A549 (cell line): Measurements from ENCODE around the gene IRF5. TPM values are rescaled to one million over a fixed set of nuclear protein-coding genes. Genes with fewer than 3 reads are reported as not detected.

Experiments used
- ATAC-seq, 2 experiments: fragments of 200-7000 bp in 1 of 2; fragments of >200 bp in 1 of 2; cut with Nextera tagmentation in 1 of 2; cut with Tn5 transposase in 1 of 2; 3 replicates each; pipeline versions ENCODE4 v1.8.0 to v1.9.1; 2018 to 2020; ENCODE audit warnings: mild to moderate bottlenecking in 1 of 2, moderate library complexity in 1 of 2
- CTCF ChIA-PET: fragments of 300-600 bp; sonication (Branson Sonifier 250); formaldehyde crosslinking; extraction: SDS; loops from one replicate; lab custom pipeline; 2021; ENCODE audit warnings: antibody characterized with exemption, inconsistent platforms; lab: Yijun Ruan, JAX
- POLR2A ChIA-PET: fragments of 350-600 bp; formaldehyde crosslinking; extraction: SDS; loops from one replicate; lab custom pipeline; 2021; ENCODE audit warnings: antibody characterized with exemption, inconsistent platforms; lab: Yijun Ruan, JAX
- DNase-seq, 2 experiments: peaks; one replicate each; pipeline versions ENCODE4 v3.0.0 to v3.0.0-alpha.2; 2011 to 2016; ENCODE audit warnings: low read depth in 1 of 2, low spot score in 1 of 2
- FAIRE-seq: peaks from 2 replicates; lab custom pipeline; 2011; peaks lifted over from hg19 to GRCh38; lab: Jason Lieb, UNC
- H3K27ac ChIP-seq, 2 experiments: fragments of >200 bp; sonication (Bioruptor Twin); formaldehyde crosslinking; 3 replicates each; pipeline ENCODE4 v1.5.1; 2016 to 2017
- H3K4me1 ChIP-seq: fragments of >200 bp; sonication (Bioruptor Twin); formaldehyde crosslinking; 3 replicates; pipeline ENCODE4 v1.6.1; 2016
- H3K4me2 ChIP-seq: fragments of >200 bp; sonication (Bioruptor Twin); formaldehyde crosslinking; 3 replicates; pipeline ENCODE4 v1.6.1; 2016
- H3K4me3 ChIP-seq: fragments of >200 bp; sonication (Bioruptor Twin); formaldehyde crosslinking; 3 replicates; pipeline ENCODE4 v1.5.1; 2016
- H3K9me3 ChIP-seq: fragments of >200 bp; sonication (Bioruptor Twin); formaldehyde crosslinking; 3 replicates; pipeline ENCODE4 v1.6.1; 2016
- ATOH8 ChIP-seq: fragments of 250-450 bp; sonication (Bioruptor Pico); IDR thresholded peaks from 2 replicates; pipeline ENCODE4 v1.5.0; 2020; ENCODE audit warnings: low read depth, mild to moderate bottlenecking, moderate library complexity
- BHLHE40 ChIP-seq: IDR thresholded peaks from 2 replicates; pipeline ENCODE4 v1.6.1; 2012; ENCODE audit warnings: low read depth, low read length, inconsistent platforms
- CEBPB ChIP-seq, 2 experiments: fragments of >200 bp in 1 of 2; sonication (Bioruptor Twin) in 1 of 2; formaldehyde crosslinking in 1 of 2; IDR thresholded peaks; 2 replicates each; pipeline ENCODE4 v1.6.1; 2012 to 2016
- CTCF ChIP-seq: fragments of >200 bp; sonication (Bioruptor Twin); formaldehyde crosslinking; IDR thresholded peaks from 3 replicates; pipeline ENCODE4 v1.5.1; 2016
- EHMT2 ChIP-seq: fragments of 200-600 bp; sonication (generic); IDR thresholded peaks from 2 replicates; pipeline ENCODE4 v1.6.1; 2016; ENCODE audit warnings: antibody characterized with exemption, low read depth, mild to moderate bottlenecking, moderate library complexity
- FOXS1 ChIP-seq: fragments of 250-450 bp; sonication (Bioruptor Pico); IDR thresholded peaks from 2 replicates; pipeline ENCODE4 v1.5.0; 2020; ENCODE audit warnings: mild to moderate bottlenecking, moderate library complexity
- HES2 ChIP-seq: fragments of >200 bp; sonication (Bioruptor Twin); formaldehyde crosslinking; IDR thresholded peaks from 2 replicates; pipeline ENCODE4 v1.6.1; 2016
- HEYL ChIP-seq: fragments of 250-450 bp; sonication (Bioruptor Pico); IDR thresholded peaks from 2 replicates; pipeline ENCODE4 v1.8.0; 2021; ENCODE audit warnings: mild to moderate bottlenecking, moderate library complexity
- JUNB ChIP-seq: fragments of >200 bp; sonication (Bioruptor Twin); formaldehyde crosslinking; IDR thresholded peaks from 2 replicates; pipeline ENCODE4 v1.6.1; 2016
- KDM5A ChIP-seq: fragments of 200-600 bp; sonication (generic); IDR thresholded peaks from 2 replicates; pipeline ENCODE4 v1.6.1; 2016; ENCODE audit warnings: antibody characterized with exemption, mild to moderate bottlenecking
- MAZ ChIP-seq: fragments of 150-350 bp; IDR thresholded peaks from 2 replicates; pipeline ENCODE4 v1.6.1; 2014; ENCODE audit warnings: antibody characterized with exemption, low read depth, low read length, borderline replicate concordance
- MYC ChIP-seq: IDR thresholded peaks from 2 replicates; pipeline ENCODE4 v1.6.1; 2012; ENCODE audit warnings: mild to moderate bottlenecking, inconsistent platforms, low read length, improper control_type of control experiment, borderline replicate concordance
- NPAS2 ChIP-seq: fragments of 250-450 bp; sonication (Bioruptor Pico); IDR thresholded peaks from 2 replicates; pipeline ENCODE4 v1.8.0; 2022; ENCODE audit warnings: mild to moderate bottlenecking, moderate library complexity, borderline replicate concordance
- NR3C1 ChIP-seq: fragments of >200 bp; sonication (Bioruptor Twin); formaldehyde crosslinking; IDR thresholded peaks from 3 replicates; pipeline ENCODE4 v1.6.1; 2017
- POLR2AphosphoS2 ChIP-seq: conservative IDR thresholded peaks from 2 replicates; pipeline ENCODE4 v1.6.1; 2012; ENCODE audit warnings: low read length, improper control_type of control experiment, inconsistent platforms
- RARB ChIP-seq: fragments of 250-450 bp; sonication (Bioruptor Pico); IDR thresholded peaks from 2 replicates; pipeline ENCODE4 v1.8.0; 2021; ENCODE audit warnings: mild to moderate bottlenecking, moderate library complexity
- RCOR1 ChIP-seq: fragments of 150-350 bp; IDR thresholded peaks from 2 replicates; pipeline ENCODE4 v1.6.1; 2014; ENCODE audit warnings: antibody characterized with exemption, low read length, low read depth
- SMC3 ChIP-seq: fragments of >200 bp; sonication (Bioruptor Twin); formaldehyde crosslinking; IDR thresholded peaks from 3 replicates; pipeline ENCODE4 v1.6.1; 2018; ENCODE audit warnings: inconsistent platforms
- TFCP2L1 ChIP-seq: fragments of 250-450 bp; sonication (Bioruptor Pico); IDR thresholded peaks from 2 replicates; pipeline ENCODE4 v1.5.0; 2021; ENCODE audit warnings: mild to moderate bottlenecking
- TP53 ChIP-seq: fragments of 250-450 bp; sonication (Bioruptor Pico); IDR thresholded peaks from 2 replicates; pipeline ENCODE4 v1.5.0; 2021; ENCODE audit warnings: mild to moderate bottlenecking, moderate library complexity
- ZC3H11A ChIP-seq: fragments of 450-650 bp; IDR thresholded peaks from 2 replicates; pipeline ENCODE4 v1.6.1; 2014; ENCODE audit warnings: antibody characterized with exemption, mild to moderate bottlenecking
- ZFP36 ChIP-seq: fragments of 450-650 bp; IDR thresholded peaks from 2 replicates; pipeline ENCODE4 v1.6.1; 2014; ENCODE audit warnings: borderline replicate concordance; ENCODE audit not compliant: partially characterized antibody
- ZSCAN20 ChIP-seq: fragments of 250-450 bp; sonication (Bioruptor Pico); IDR thresholded peaks from 2 replicates; pipeline ENCODE4 v1.8.0; 2022; ENCODE audit warnings: mild to moderate bottlenecking, moderate library complexity
- WGBS: methylation state at CpG from one replicate; pipeline ENCODE4 v1.1.6; 2017; ENCODE audit errors: missing lambda C conversion rate; 5-methylcytosine and 5-hydroxymethylcytosine counted together
- polyA plus RNA-seq, 4 experiments: library from polyadenylated mRNA; depleted of rRNA in 3 of 4; stranded (reverse); fragments of >200 nt; fragmentation: RNase III in 1 of 4; extraction: RNeasy Plus Mini Kit Qiagen cat#74134 plus additional on column Dnase treatment in 1 of 4; gene quantifications; 2 replicates in 3 of 4; 3 replicates in 1 of 4; pipeline ENCODE4 v1.2.3, GENCODE V29; 2011 to 2017

IRF5 gene
- polyA plus RNA-seq, 2 of the 4 experiments (the other 2 are of a cell fraction), result 5.5 to 8.7 TPM

- Histone ChIP-seq H3K27ac (no peak overlapping the region), H3K4me3 (no peak overlapping the region), H3K4me1 (peaks cover 12% of the 10 kb centered on the region), H3K9me3 (no peaks in the 10 kb centered on the region), H3K4me2 (no peak overlapping the region; the same call in 2 of the 3 replicates)
- TF ChIP-seq RARB (CRISPR knock-in tag), result no peak
- no peak for TF ChIP-seq POLR2AphosphoS2
- no peak for TF ChIP-seq SMC3
- no peak for TF ChIP-seq BHLHE40
- no peak for TF ChIP-seq RCOR1
- no peak for TF ChIP-seq NPAS2
- DNase-seq (no peak), FAIRE-seq (no peak), ATAC-seq (no peak)
- ChIA-PET CTCF (interaction anchor here (0.6 to 1.6 kb wide), 4 partner anchors 27 to 155 kb away, joined by 3 to 5 read pairs (median 4); no protein-coding TSS in a partner anchor), POLR2A (no interaction called here)
- 97% methylated on average over 4 of the region's 4 CpGs for WGBS
Observed at GRCh38 chr7:128936798-128937197, 929 bp upstream of the IRF5 start.

- POLR2A ChIA-PET, result interaction anchor here (0.6 to 0.9 kb wide), 2 partner anchors 10 to 23 kb away, joined by 3 read pairs; no protein-coding TSS in a partner anchor
Observed at GRCh38 chr7:128937271-128937646, 468 bp upstream of the IRF5 start.

GRCh38 chr7:128938544-128939074 is 882 bp downstream of the IRF5 start:
- ATAC-seq (peak in 1 of 2 experiments; percentile 20; a peak in 3 of 6 replicates), FAIRE-seq (no peak), DNase-seq (no peak)
- TF ChIP-seq FOXS1 (CRISPR knock-in tag) (no peak), MAZ (no peak), NR3C1 (no peak), ATOH8 (CRISPR knock-in tag) (no peak), JUNB (no peak), HES2 (no peak), KDM5A (no peak), CTCF (no peak), TFCP2L1 (CRISPR knock-in tag) (no peak), MYC (no peak), ZC3H11A (no peak), ZFP36 (no peak), TP53 (no peak), HEYL (CRISPR knock-in tag) (no peak)
- Histone ChIP-seq H3K4me1 (peaks cover 12% of the 10 kb centered on the region), H3K4me2 (peak overlapping the region; percentile 93), H3K9me3 (no peaks in the 10 kb centered on the region), H3K4me3 (peak overlapping the region; percentile 80), H3K27ac (peak overlapping the region; percentile 79 to 88)
- WGBS, result 14% methylated on average over 23 of the region's 30 CpGs
- ChIA-PET POLR2A (interaction anchor here (0.9 kb wide), 1 partner anchor 404 kb away, joined by 3 read pairs; no protein-coding TSS in a partner anchor), CTCF (interaction anchor here (0.7 to 1.2 kb wide), 3 partner anchors 11 to 225 kb away, joined by 3 read pairs; no protein-coding TSS in a partner anchor)

More at GRCh38 chr7:128937271-128937646, 468 bp upstream of the IRF5 start:
- H3K9me3 ChIP-seq, result no peaks in the 10 kb centered on the region
- TF ChIP-seq ZSCAN20 (CRISPR knock-in tag), result no peak
- TF ChIP-seq CEBPB (IDR thresholded peaks at IDR 0.05), result no peak
- no peak for TF ChIP-seq EHMT2
- 85% methylated on average over 13 of the region's 17 CpGs for WGBS
- peaks cover 12% of the 10 kb centered on the region for H3K4me1 ChIP-seq
- H3K4me2 ChIP-seq, result peak overlapping the region; percentile 93
- CTCF ChIA-PET, result interaction anchor here (0.7 to 1.6 kb wide), 4 partner anchors 10 to 154 kb away, joined by 3 to 5 read pairs (median 4); no protein-coding TSS in a partner anchor
- FAIRE-seq (no peak), DNase-seq (no peak), ATAC-seq (no peak; a peak in 1 of 6 replicates)
- peak overlapping the region; percentile 80 for H3K4me3 ChIP-seq
- H3K27ac ChIP-seq, result peak overlapping the region; percentile 79 to 88
